Measurements from ENCODE around the gene RFTN1. TPM values are rescaled to one million over a fixed set of nuclear protein-coding genes. Genes with fewer than 3 reads are reported as not detected.

Gene RFTN1
- total and polyA plus RNA-seq, 2 donors (not counting 1 experiment from before 2014, with no cell fraction given) = 35.1 to 35.5 TPM

- Histone ChIP-seq H3K27me3 (ENCODE audit: control insufficient read depth, insufficient read depth, low read length) (no peaks in the 10 kb centered on the region), H3K79me2 (ENCODE audit: control insufficient read depth, insufficient read depth, low read length) (no peaks in the 10 kb centered on the region), H4K20me1 (ENCODE audit: control insufficient read depth, extremely low read depth, insufficient read depth, low read length) (peaks cover 1% of the 10 kb centered on the region), H3K4me2 (ENCODE audit: extremely low read depth, insufficient read depth, low read length) (peak overlapping the region; percentile 62), H3K4me1 (ENCODE audit: control insufficient read depth, extremely low read depth, insufficient read depth, low read length) (peaks cover 24% of the 10 kb centered on the region), H3K36me3 (ENCODE audit: control insufficient read depth, insufficient read depth, low read length) (no peaks in the 10 kb centered on the region), H2AFZ (ENCODE audit: low read length) (no peak overlapping the region), H3K4me3 (replicated peaks in 1 of 4; ENCODE audit: control extremely low read depth in 1 of 4, insufficient read depth in 1 of 4, low read depth in 3 of 4, low read length in 4 of 4) (no peak overlapping the region), H3K9me3 (ENCODE audit: control insufficient read depth, insufficient read depth, low read depth, low read length) (no peaks in the 10 kb centered on the region), H3K27ac (ENCODE audit: insufficient read depth, low read length) (peak overlapping the region; percentile 56), H3K9ac (ENCODE audit: insufficient read depth, low read length) (no peak overlapping the region)
- TF ChIP-seq EZH2 (IDR thresholded peaks at IDR 0.05; ENCODE audit: low read length, missing control alignments) (no peak), CTCF (conservative IDR thresholded peaks at IDR 0.05 in 1 of 2, IDR thresholded peaks at IDR 0.05 in 1 of 2; ENCODE audit: low read depth in 1 of 2, low read length in 2 of 2) (no peak)
- DNase-seq (ENCODE audit: low read depth in 2 of 2) = peak; percentile 98 to 99
Observed at GRCh38 chr3:16484216-16484615, 29.3 kb downstream of the RFTN1 start.

- Histone ChIP-seq H3K27ac (ENCODE audit: insufficient read depth, low read length) (no peak overlapping the region), H3K36me3 (ENCODE audit: control insufficient read depth, insufficient read depth, low read length) (no peaks in the 10 kb centered on the region), H3K79me2 (ENCODE audit: control insufficient read depth, insufficient read depth, low read length) (no peaks in the 10 kb centered on the region), H3K4me2 (ENCODE audit: extremely low read depth, insufficient read depth, low read length) (no peak overlapping the region), H2AFZ (ENCODE audit: low read length) (no peak overlapping the region), H3K4me1 (ENCODE audit: control insufficient read depth, extremely low read depth, insufficient read depth, low read length) (peaks cover 24% of the 10 kb centered on the region), H3K9ac (ENCODE audit: insufficient read depth, low read length) (no peak overlapping the region), H3K9me3 (ENCODE audit: control insufficient read depth, insufficient read depth, low read depth, low read length) (no peaks in the 10 kb centered on the region), H3K4me3 (replicated peaks in 1 of 4; ENCODE audit: control extremely low read depth in 1 of 4, insufficient read depth in 1 of 4, low read depth in 3 of 4, low read length in 4 of 4) (no peak overlapping the region), H4K20me1 (ENCODE audit: control insufficient read depth, extremely low read depth, insufficient read depth, low read length) (peaks cover 1% of the 10 kb centered on the region), H3K27me3 (ENCODE audit: control insufficient read depth, insufficient read depth, low read length) (no peaks in the 10 kb centered on the region)
- TF ChIP-seq CTCF (conservative IDR thresholded peaks at IDR 0.05 in 1 of 2, IDR thresholded peaks at IDR 0.05 in 1 of 2; ENCODE audit: low read depth in 1 of 2, low read length in 2 of 2) (no peak), EZH2 (IDR thresholded peaks at IDR 0.05; ENCODE audit: low read length, missing control alignments) (no peak)
- no peak for DNase-seq (ENCODE audit: low read depth in 2 of 2)
Observed at GRCh38 chr3:16482770-16483531, 30.5 kb downstream of the RFTN1 start.

GRCh38 chr3:16482194-16482769 is 31.2 kb downstream of the RFTN1 start:
- Histone ChIP-seq H3K4me1 (ENCODE audit: control insufficient read depth, extremely low read depth, insufficient read depth, low read length) (peaks cover 24% of the 10 kb centered on the region), H3K27ac (ENCODE audit: insufficient read depth, low read length) (no peak overlapping the region), H3K9me3 (ENCODE audit: control insufficient read depth, insufficient read depth, low read depth, low read length) (no peaks in the 10 kb centered on the region), H3K4me3 (replicated peaks in 1 of 4; ENCODE audit: control extremely low read depth in 1 of 4, insufficient read depth in 1 of 4, low read depth in 3 of 4, low read length in 4 of 4) (no peak overlapping the region), H3K9ac (ENCODE audit: insufficient read depth, low read length) (no peak overlapping the region), H3K4me2 (ENCODE audit: extremely low read depth, insufficient read depth, low read length) (no peak overlapping the region), H3K79me2 (ENCODE audit: control insufficient read depth, insufficient read depth, low read length) (no peaks in the 10 kb centered on the region), H3K27me3 (ENCODE audit: control insufficient read depth, insufficient read depth, low read length) (no peaks in the 10 kb centered on the region), H2AFZ (ENCODE audit: low read length) (no peak overlapping the region), H4K20me1 (ENCODE audit: control insufficient read depth, extremely low read depth, insufficient read depth, low read length) (peaks cover 1% of the 10 kb centered on the region), H3K36me3 (ENCODE audit: control insufficient read depth, insufficient read depth, low read length) (no peaks in the 10 kb centered on the region)
- no peak for DNase-seq (ENCODE audit: low read depth in 2 of 2)
- TF ChIP-seq EZH2 (IDR thresholded peaks at IDR 0.05; ENCODE audit: low read length, missing control alignments) (no peak), CTCF (conservative IDR thresholded peaks at IDR 0.05 in 1 of 2, IDR thresholded peaks at IDR 0.05 in 1 of 2; ENCODE audit: low read depth in 1 of 2, low read length in 2 of 2) (no peak)
